WTC11 (cell line): ENCODE measurements around the gene RXRA.

Source experiments
- CREM ChIP-seq: sonication (generic); formaldehyde crosslinking; IDR thresholded peaks from 2 replicates; pipeline ENCODE4 v1.8.1; 2022; ENCODE audit warnings: mild to moderate bottlenecking, missing genetic modification reagents, moderate library complexity
- E2F1 ChIP-seq: sonication (generic); formaldehyde crosslinking; IDR thresholded peaks from 2 replicates; pipeline ENCODE4 v1.8.0; 2022; ENCODE audit warnings: mild to moderate bottlenecking, missing genetic modification reagents
- E2F4 ChIP-seq: sonication (generic); formaldehyde crosslinking; IDR thresholded peaks from 2 replicates; pipeline ENCODE4 v1.8.1; 2022; ENCODE audit warnings: low read depth, mild to moderate bottlenecking, moderate library complexity, missing genetic modification reagents, borderline replicate concordance
- FOXP1 ChIP-seq: sonication (generic); formaldehyde crosslinking; IDR thresholded peaks from 2 replicates; pipeline ENCODE4 v1.8.0; 2022; ENCODE audit warnings: missing genetic modification reagents, mild to moderate bottlenecking, moderate library complexity, borderline replicate concordance
- MLX ChIP-seq: sonication (generic); formaldehyde crosslinking; IDR thresholded peaks from 2 replicates; pipeline ENCODE4 v1.8.1; 2023; ENCODE audit warnings: mild to moderate bottlenecking, missing genetic modification reagents, moderate library complexity
- NFE2L1 ChIP-seq: sonication (generic); formaldehyde crosslinking; IDR thresholded peaks from 2 replicates; pipeline ENCODE4 v1.8.1; 2023; ENCODE audit warnings: missing genetic modification reagents
- SP1 ChIP-seq: sonication (generic); formaldehyde crosslinking; conservative IDR thresholded peaks from 2 replicates; pipeline ENCODE4 v1.8.1; 2022; ENCODE audit warnings: missing genetic modification reagents
- ZNF232 ChIP-seq: sonication (generic); formaldehyde crosslinking; IDR thresholded peaks from 2 replicates; pipeline ENCODE4 v1.8.0; 2022; ENCODE audit warnings: mild to moderate bottlenecking, missing genetic modification reagents
- TF ChIP-seq, protein P1 (sequence below): fragments of 200-600 bp; IDR thresholded peaks from 2 replicates; pipeline ENCODE4 v1.8.0; 2022; ENCODE audit warnings: antibody characterized with exemption
- TF ChIP-seq, protein P2 (sequence below): sonication (generic); formaldehyde crosslinking; IDR thresholded peaks from 2 replicates; pipeline ENCODE4 v1.8.0; 2022; ENCODE audit warnings: mild to moderate bottlenecking, missing genetic modification reagents
- TF ChIP-seq, protein P3 (sequence below): sonication (generic); formaldehyde crosslinking; IDR thresholded peaks from 2 replicates; pipeline ENCODE4 v1.8.1; 2023; ENCODE audit warnings: mild to moderate bottlenecking, missing genetic modification reagents, moderate library complexity
- TF ChIP-seq, protein P4 (sequence below): sonication (generic); formaldehyde crosslinking; IDR thresholded peaks from 2 replicates; pipeline ENCODE4 v1.8.1; 2022; ENCODE audit warnings: mild to moderate bottlenecking, moderate library complexity, missing genetic modification reagents

GRCh38 chr9:134457321-134458206, 131.3 kb downstream of the RXRA start:
- TF ChIP-seq ZNF232 (CRISPR knock-in tag) (no peak), E2F4 (CRISPR knock-in tag) (no peak), E2F1 (CRISPR knock-in tag) (no peak), MLX (CRISPR knock-in tag) (no peak), CREM (CRISPR knock-in tag) (no peak), NFE2L1 (no peak), FOXP1 (CRISPR knock-in tag) (no peak), SP1 (CRISPR knock-in tag) (no peak)
- TF ChIP-seq, protein P1, sequence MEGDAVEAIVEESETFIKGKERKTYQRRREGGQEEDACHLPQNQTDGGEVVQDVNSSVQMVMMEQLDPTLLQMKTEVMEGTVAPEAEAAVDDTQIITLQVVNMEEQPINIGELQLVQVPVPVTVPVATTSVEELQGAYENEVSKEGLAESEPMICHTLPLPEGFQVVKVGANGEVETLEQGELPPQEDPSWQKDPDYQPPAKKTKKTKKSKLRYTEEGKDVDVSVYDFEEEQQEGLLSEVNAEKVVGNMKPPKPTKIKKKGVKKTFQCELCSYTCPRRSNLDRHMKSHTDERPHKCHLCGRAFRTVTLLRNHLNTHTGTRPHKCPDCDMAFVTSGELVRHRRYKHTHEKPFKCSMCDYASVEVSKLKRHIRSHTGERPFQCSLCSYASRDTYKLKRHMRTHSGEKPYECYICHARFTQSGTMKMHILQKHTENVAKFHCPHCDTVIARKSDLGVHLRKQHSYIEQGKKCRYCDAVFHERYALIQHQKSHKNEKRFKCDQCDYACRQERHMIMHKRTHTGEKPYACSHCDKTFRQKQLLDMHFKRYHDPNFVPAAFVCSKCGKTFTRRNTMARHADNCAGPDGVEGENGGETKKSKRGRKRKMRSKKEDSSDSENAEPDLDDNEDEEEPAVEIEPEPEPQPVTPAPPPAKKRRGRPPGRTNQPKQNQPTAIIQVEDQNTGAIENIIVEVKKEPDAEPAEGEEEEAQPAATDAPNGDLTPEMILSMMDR: no peak
- TF ChIP-seq, protein P2, sequence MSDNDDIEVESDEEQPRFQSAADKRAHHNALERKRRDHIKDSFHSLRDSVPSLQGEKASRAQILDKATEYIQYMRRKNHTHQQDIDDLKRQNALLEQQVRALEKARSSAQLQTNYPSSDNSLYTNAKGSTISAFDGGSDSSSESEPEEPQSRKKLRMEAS (CRISPR knock-in tag): no peak
- TF ChIP-seq, protein P3, sequence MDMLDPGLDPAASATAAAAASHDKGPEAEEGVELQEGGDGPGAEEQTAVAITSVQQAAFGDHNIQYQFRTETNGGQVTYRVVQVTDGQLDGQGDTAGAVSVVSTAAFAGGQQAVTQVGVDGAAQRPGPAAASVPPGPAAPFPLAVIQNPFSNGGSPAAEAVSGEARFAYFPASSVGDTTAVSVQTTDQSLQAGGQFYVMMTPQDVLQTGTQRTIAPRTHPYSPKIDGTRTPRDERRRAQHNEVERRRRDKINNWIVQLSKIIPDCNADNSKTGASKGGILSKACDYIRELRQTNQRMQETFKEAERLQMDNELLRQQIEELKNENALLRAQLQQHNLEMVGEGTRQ: no peak
- TF ChIP-seq, protein P4, sequence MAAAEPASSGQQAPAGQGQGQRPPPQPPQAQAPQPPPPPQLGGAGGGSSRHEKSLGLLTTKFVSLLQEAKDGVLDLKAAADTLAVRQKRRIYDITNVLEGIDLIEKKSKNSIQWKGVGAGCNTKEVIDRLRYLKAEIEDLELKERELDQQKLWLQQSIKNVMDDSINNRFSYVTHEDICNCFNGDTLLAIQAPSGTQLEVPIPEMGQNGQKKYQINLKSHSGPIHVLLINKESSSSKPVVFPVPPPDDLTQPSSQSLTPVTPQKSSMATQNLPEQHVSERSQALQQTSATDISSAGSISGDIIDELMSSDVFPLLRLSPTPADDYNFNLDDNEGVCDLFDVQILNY (CRISPR knock-in tag): no peak
